NCI-H1694 (cell line): ENCODE results near the gene SYT15B.
"Not testable (repeated sequence)": the region's sequence is repeated elsewhere in the genome, so short reads cannot be mapped to it uniquely, and the experiment has no call there.

Experiments used
- DNase-seq: peaks from one replicate; lab custom pipeline; 2025; lab: John Stamatoyannopoulos, UW

SYT15B gene

GRCh38 chr10:47763554-47764175 lies at the start of gene SYT15B:
TSS of gene SYT15B (minus strand) at chr10:47763592. CDS start at chr10:47762640, 952 bp downstream.
- DNase-seq = not testable (repeated sequence)

- not testable (repeated sequence) for DNase-seq
Observed at GRCh38 chr10:47779590-47779989, 16.2 kb upstream of the SYT15B start.

GRCh38 chr10:47775361-47776231 lies 12.2 kb upstream of the SYT15B start:
- peak; percentile 65 for DNase-seq

GRCh38 chr10:47770745-47771144 lies 7.4 kb upstream of the SYT15B start:
- DNase-seq = not testable (repeated sequence)

DNA sequence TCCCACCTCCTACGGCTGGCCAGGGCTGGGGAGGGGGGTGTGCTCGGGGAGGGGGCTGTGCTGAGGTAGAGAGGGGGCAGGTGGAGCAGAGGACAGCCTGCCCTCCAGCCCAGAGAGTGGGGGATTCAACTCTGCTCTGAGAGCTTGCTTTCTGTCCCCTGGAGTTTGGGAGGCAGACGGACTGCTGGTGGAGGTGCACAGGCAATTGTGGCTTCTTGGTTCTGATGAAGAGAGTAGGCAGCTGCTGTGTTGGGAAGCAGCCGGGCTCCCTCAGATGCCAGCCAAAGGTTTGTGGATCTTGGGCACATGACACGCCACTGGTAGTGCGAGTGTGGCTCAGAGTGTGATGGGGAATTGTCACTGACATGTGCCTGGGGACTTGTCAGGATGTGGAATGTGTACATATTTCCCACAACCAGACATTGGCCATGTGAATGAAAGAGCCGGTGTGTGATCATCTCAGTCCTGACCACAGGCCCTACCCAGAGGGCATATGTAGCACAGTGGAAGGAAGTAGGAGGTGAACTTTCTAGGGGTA lies 5.3 kb upstream of the SYT15B start:
- DNase-seq = not testable (repeated sequence)

- not testable (repeated sequence) for DNase-seq
Observed at GRCh38 chr10:47768085-47768484, 4.7 kb upstream of the SYT15B start.

DNA sequence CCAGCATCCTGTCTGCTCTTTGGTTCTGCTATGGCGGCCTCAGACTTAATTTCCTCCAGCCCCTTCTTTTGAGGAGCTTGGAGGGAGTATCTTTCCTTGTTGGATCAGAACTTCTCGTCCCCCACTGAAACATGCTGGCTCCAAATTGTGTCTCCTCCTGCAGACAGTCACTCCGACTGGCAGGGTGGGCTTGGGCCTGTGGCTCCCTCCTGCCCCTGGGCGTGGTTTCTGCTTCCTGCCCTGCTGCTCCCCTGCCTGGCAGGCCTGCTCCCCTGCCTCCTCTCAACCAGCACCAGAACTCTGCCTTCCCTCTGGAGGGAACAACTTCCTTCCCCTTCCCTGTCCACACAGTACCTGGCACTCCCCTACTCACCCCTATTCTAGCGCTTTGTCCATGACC lies 3.8 kb upstream of the SYT15B start:
- not testable (repeated sequence) for DNase-seq

DNA sequence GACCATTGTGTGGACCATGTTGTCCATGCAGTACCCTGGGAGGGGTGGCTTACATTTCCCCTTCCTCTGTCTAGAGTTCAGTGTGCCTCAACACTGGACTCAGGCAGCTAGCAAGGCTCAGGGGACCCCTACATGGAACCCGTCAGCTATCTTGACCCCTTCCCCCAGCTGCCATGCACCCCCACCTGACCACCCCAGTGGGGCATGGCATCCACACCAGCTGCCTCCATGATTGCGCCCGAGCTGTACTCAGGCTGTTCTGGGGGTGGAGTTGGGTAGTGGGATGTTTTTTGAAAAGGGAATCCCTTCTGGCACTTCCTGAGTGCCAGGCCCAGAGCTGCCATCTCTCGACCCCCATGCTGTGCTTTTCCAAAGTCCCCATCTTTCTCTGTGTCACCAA lies 1.8 kb upstream of the SYT15B start:
- DNase-seq = not testable (repeated sequence)

DNA sequence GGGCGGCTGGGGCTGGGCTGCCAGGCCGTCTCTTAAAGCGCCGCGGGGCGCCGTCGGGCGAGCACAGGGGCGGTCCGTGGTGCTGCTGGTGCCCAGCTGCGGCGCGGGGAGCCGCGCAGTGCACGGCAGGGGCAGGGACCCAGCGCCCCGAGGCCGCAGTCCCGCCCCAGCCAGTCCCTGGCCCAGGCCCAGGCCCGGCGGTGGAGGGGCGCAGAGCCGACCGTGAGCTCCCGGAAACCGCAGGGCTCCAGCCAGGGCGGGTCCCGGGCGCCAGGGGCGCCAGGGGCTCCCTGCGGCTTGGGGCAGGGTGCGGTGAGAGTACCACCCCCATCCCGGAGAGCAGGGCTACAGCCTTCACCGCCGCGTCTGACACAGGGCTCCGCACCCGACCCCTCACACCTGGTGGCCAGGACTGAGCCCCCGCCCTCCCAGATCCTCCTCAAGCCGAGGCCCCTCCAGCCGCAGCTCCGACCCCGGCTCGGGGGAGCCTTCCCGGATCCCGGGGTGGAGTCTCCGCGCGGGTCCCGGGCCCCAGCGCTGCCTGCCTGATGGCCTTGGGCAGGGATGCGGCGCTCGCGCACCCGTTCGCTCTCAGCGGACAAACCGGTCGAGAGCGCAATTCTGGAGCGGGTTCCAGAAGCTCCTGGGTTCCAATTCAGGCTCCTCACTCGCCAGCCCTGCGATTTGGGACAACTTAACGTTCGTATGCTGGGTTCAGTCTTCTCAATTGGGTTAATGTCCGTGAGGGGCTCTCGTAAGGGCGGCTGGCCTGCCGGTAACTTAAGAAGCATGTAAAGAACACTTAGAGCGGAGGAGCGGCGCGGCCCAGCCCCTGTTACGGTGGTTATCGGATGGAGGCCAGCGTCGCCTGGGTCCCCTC lies 478 bp downstream of the SYT15B start:
- DNase-seq = not testable (repeated sequence)

GRCh38 chr10:47758855-47759254 lies 4.5 kb downstream of the SYT15B start:
- not testable (repeated sequence) for DNase-seq

GRCh38 chr10:47756169-47756568 lies 7.2 kb downstream of the SYT15B start:
- DNase-seq = not testable (repeated sequence)

- not testable (repeated sequence) for DNase-seq
Observed at GRCh38 chr10:47753871-47754270, 9.5 kb downstream of the SYT15B start.

DNA sequence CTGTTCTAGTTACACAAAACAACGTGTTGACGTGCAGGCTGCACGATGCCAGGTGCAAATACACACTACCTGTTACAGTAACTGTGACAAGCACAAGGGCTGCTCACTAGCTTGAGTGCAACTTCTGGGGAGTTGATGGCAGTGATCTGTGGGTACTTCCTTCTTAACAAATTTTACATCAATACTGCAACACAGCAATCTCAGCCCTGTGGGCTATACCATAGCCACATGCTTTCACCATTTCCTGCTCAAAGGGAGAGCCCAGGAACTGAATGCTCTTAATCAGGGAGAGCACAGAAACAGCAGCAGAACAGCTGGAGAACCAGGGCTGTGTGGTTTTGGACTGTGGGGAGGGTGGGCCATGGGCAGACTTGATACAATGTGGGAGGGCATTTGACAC lies 10.2 kb downstream of the SYT15B start:
- DNase-seq = not testable (repeated sequence)

DNA sequence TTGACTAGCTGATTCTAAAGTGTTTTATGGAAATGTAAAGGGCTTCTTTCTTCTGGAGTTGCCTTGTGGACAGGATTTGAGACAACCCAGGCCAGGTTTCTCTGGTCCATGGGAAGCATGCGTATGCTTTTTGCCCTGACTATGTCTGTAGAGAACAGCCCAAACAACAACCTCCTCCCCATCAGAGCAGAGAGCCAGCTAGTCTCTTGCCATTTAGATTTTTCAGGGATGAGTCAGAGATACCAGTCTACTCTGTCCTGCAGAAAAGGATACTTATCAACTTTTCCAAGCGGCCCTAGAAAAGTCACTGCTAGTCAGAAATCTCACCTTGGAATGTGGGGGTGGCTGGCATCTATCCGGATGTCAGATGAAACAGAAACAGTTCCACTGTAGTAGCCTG lies 11.6 kb downstream of the SYT15B start:
- DNase-seq = not testable (repeated sequence)

DNA sequence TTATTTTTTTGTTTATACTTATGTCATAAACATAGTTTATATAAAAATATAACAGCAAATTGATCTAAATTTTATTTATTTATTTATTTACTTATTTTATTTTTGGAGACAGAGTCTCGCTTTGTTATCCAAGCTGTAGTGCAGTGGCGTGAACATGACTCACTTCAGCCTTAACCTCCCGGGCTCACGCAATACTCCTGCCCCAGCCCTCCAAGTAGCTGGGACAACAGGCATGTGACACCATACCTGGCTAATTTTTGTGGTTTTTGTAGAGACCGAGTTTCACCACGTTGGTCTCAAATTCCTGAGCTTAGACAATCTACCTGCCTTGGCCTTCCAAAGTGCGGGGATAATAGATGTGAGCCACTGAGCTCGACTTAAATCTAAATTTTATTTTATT lies 13.0 kb downstream of the SYT15B start:
- DNase-seq = not testable (repeated sequence)

DNA sequence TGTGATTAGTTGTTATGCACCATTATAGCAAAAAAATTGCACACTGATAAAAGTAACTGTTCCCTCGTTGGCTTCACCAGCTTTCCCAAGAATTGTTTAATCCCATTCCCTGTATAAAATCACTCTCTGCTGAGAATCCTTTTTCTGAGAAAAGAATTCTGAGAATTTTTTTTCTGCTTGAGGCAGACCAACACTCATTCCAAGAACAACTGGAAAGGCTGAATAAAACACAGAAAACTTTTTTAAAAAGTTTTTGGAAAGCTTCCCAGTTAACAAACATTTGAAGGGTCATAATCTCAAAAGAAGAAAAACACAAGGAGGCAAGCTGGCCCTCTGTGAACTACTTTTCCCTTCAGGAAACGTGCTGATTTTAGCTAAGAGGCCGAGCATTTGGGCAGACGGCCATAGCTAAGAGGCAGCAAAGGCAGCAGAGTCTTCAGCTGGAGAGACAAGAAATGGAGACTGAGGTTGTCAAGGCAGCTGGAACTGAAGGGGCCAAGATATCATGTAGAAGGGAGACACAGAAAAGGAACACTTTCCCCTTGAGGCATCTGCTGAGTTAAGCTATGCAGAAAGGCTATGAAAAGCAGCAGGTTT lies 16.5 kb downstream of the SYT15B start:
- DNase-seq = not testable (repeated sequence)

GRCh38 chr10:47744881-47745280 lies 18.5 kb downstream of the SYT15B start:
- DNase-seq = not testable (repeated sequence)

GRCh38 chr10:47743611-47744550 lies 19.5 kb downstream of the SYT15B start:
- DNase-seq = not testable (repeated sequence)

DNA sequence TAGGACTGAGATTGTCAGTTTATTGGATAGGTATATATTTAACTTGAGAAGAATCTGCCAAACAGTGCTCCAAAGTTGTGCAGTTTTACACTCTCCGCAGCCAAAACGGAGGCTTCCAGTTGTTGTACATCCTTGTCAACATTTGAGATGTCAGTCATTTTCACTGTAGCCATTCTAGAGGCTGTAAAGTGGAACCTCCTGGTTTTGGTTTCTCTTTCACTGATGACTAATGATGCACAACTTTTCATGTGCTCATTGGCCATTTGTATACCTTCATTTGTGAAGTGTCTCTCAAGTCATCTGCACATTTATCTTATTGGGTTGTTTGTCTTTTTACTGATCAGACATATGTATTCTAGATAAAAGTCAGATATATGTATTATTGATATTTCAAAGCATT lies 22.5 kb downstream of the SYT15B start:
- DNase-seq = not testable (repeated sequence)

- not testable (repeated sequence) for DNase-seq
Observed at GRCh38 chr10:47730911-47731310, 32.5 kb downstream of the SYT15B start.
